ENCODE measurements around the gene NCLN.

GRCh38 chr19:3160219-3160618 is 25.5 kb upstream of the NCLN start:
- TF ChIP-seq CTCF (IDR thresholded peaks at IDR 0.05; ENCODE audit: low read length) (no peak), EZH2 (IDR thresholded peaks at IDR 0.05; ENCODE audit: borderline replicate concordance, low read length) (no peak)
